Ishikawa (cell line): ENCODE data around the gene CDC42EP1.

Experiments
- CEBPB ChIP-seq: IDR thresholded peaks from 2 replicates; pipeline ENCODE4 v1.6.1; 2012
- EP300 ChIP-seq: IDR thresholded peaks from 2 replicates; pipeline ENCODE4 v1.6.1; 2012; ENCODE audit warnings: borderline replicate concordance
- FOXM1 ChIP-seq: IDR thresholded peaks from 2 replicates; pipeline ENCODE4 v1.6.1; 2012; ENCODE audit warnings: low read depth, borderline replicate concordance
- NFIC ChIP-seq: IDR thresholded peaks from 2 replicates; pipeline ENCODE4 v1.6.1; 2012
- RAD21 ChIP-seq: IDR thresholded peaks from 2 replicates; pipeline ENCODE4 v1.6.1; 2012; ENCODE audit warnings: low read depth
- REST ChIP-seq: IDR thresholded peaks from 2 replicates; pipeline ENCODE4 v1.6.1; 2012; ENCODE audit warnings: low read depth, mild to moderate bottlenecking
- TAF1 ChIP-seq: IDR thresholded peaks from 2 replicates; pipeline ENCODE4 v1.6.1; 2012; ENCODE audit warnings: low read depth, mild to moderate bottlenecking
- TCF12 ChIP-seq: IDR thresholded peaks from 2 replicates; pipeline ENCODE4 v1.6.1; 2012; ENCODE audit warnings: low read depth
- USF1 ChIP-seq: IDR thresholded peaks from 2 replicates; pipeline ENCODE4 v1.6.1; 2012
- YY1 ChIP-seq: IDR thresholded peaks from 2 replicates; pipeline ENCODE4 v1.6.1; 2012; ENCODE audit warnings: low read depth
- ZBTB7A ChIP-seq: IDR thresholded peaks from 2 replicates; pipeline ENCODE4 v1.6.1; 2012; ENCODE audit warnings: low read depth
- TF ChIP-seq, protein P1 (sequence below): IDR thresholded peaks from 2 replicates; pipeline ENCODE4 v1.6.1; 2012

DNA sequence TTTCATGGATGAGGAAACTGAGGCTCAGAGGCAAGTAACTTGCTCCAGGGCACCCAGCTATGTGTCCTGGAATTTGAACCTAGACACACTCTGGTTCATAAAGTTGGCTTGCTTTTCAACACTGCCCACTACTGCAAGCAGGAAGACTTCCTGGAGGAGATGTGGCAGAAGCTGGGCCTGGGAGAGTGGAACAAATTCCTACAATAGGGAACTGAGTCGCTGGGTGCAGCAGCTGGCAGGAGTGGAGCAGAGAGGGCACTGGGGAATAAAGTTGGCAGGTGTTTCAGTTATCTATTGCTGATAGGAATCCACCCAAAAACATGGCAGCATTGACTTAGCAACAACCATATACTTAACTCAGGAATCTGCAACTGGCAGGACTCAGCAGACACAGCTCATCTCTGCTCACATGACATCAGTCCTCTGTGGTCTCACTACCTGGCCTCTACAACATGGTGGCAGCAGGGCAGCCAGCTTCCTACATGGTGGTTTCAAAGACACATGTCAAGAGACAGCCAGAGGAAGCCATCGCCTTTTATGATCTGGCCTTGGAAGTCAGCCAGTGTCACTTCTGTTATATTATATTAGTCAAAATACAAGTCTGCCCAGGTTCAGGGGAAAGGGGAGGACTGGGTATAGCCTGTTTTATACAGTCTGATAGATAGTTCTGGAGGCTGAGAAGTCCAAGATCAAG, 30.5 kb upstream of the CDC42EP1 start:
- TF ChIP-seq YY1: no peak
- TF ChIP-seq, protein P1, sequence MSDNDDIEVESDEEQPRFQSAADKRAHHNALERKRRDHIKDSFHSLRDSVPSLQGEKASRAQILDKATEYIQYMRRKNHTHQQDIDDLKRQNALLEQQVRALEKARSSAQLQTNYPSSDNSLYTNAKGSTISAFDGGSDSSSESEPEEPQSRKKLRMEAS: no peak
- TF ChIP-seq CEBPB: no peak
- no peak for TF ChIP-seq REST
- no peak for TF ChIP-seq TCF12
- no peak for TF ChIP-seq NFIC
- no peak for TF ChIP-seq EP300
- no peak for TF ChIP-seq TAF1
- no peak for TF ChIP-seq ZBTB7A
- no peak for TF ChIP-seq USF1
- no peak for TF ChIP-seq RAD21
- no peak for TF ChIP-seq FOXM1
